H1 (cell line): ENCODE results near the gene PLXNB3. TPM values are rescaled to one million over a fixed set of nuclear protein-coding genes. Genes with fewer than 3 reads are reported as not detected.

Experiments
- polyA plus RNA-seq, 7 experiments: library from polyadenylated mRNA; depleted of rRNA in 3 of 7; stranded (reverse) in 5 of 7; unstranded in 2 of 7; fragments of >200 nt in 5 of 7; fragments of 200-250 nt in 2 of 7; gene quantifications; 1 replicate in 5 of 7; 2 replicates in 1 of 7; 4 replicates in 1 of 7; pipeline versions ENCODE4 v1.2.1 to v1.2.3, GENCODE V29; 2011 to 2013; ENCODE audit warnings: missing spikeins in 2 of 7, mixed read lengths in 2 of 7
- total RNA-seq: library from RNA; stranded (reverse); fragmentation: NEBNext Ultra II Directional; extraction: Animal tissue kit (Norgen Biotek cat#: 25700); gene quantifications from 2 replicates; pipeline ENCODE4 v1.2.1, GENCODE V29; 2021

The PLXNB3 gene
- total and polyA plus RNA-seq, 2 of the 8 experiments (the other 6 are each of a cell fraction or from before 2014, with no cell fraction given): 1.2 to 2.7 TPM

Other genes starting within 250 kb of the PLXNB3 start
- 0.15 and 0.19 TPM in 2 replicates for gene ATP2B3, start 246.6 kb upstream of the PLXNB3 start, total RNA-seq
- 0.14 and 0.24 TPM in 2 replicates for gene ATP2B3, start 246.6 kb upstream of the PLXNB3 start, polyA plus RNA-seq (2011; rRNA removed)
- gene CCNQ, start 165.1 kb upstream of the PLXNB3 start, total RNA-seq: 15.8 and 16.6 TPM in 2 replicates
- 32.1 and 34.9 TPM in 2 replicates for gene CCNQ, start 165.1 kb upstream of the PLXNB3 start, polyA plus RNA-seq (2011; rRNA removed)
- 0.63 and 1.1 TPM in 2 replicates for gene DUSP9, start 117.0 kb upstream of the PLXNB3 start, total RNA-seq
- gene DUSP9, start 117.0 kb upstream of the PLXNB3 start, polyA plus RNA-seq (2011; rRNA removed): 0.80 and 1.2 TPM in 2 replicates
- gene PNCK, start 90.4 kb upstream of the PLXNB3 start, total RNA-seq: 4.3 and 6.2 TPM in 2 replicates
- 6.3 and 13.9 TPM in 2 replicates for gene PNCK, start 90.4 kb upstream of the PLXNB3 start, polyA plus RNA-seq (2011; rRNA removed)
- 94.7 and 98.5 TPM in 2 replicates for gene SLC6A8, start 76.3 kb upstream of the PLXNB3 start, total RNA-seq
- gene SLC6A8, start 76.3 kb upstream of the PLXNB3 start, polyA plus RNA-seq (2011; rRNA removed): 87.7 and 132 TPM in 2 replicates
- gene BCAP31, start 39.9 kb upstream of the PLXNB3 start, total RNA-seq: 157 and 159 TPM in 2 replicates
- 136 and 139 TPM in 2 replicates for gene BCAP31, start 39.9 kb upstream of the PLXNB3 start, polyA plus RNA-seq (2011; rRNA removed)
- 4.6 and 6.6 TPM in 2 replicates for gene ABCD1, start 39.4 kb upstream of the PLXNB3 start, total RNA-seq
- gene ABCD1, start 39.4 kb upstream of the PLXNB3 start, polyA plus RNA-seq (2011; rRNA removed): 3.1 and 6.7 TPM in 2 replicates
- not detected in 2 replicates for gene SRPK3, start 16.8 kb downstream of the PLXNB3 start, total RNA-seq
- not detected in 2 replicates for gene SRPK3, start 16.8 kb downstream of the PLXNB3 start, polyA plus RNA-seq (2011; rRNA removed)
- 36.1 and 39.4 TPM in 2 replicates for gene IDH3G, start 30.1 kb downstream of the PLXNB3 start, total RNA-seq
- 66.7 and 96.2 TPM in 2 replicates for gene IDH3G, start 30.1 kb downstream of the PLXNB3 start, polyA plus RNA-seq (2011; rRNA removed)
- gene SSR4, start 30.4 kb downstream of the PLXNB3 start, total RNA-seq: 161 and 168 TPM in 2 replicates
- gene SSR4, start 30.4 kb downstream of the PLXNB3 start, polyA plus RNA-seq (2011; rRNA removed): 642 and 734 TPM in 2 replicates
- 169 and 174 TPM in 2 replicates for gene PDZD4, start 66.3 kb downstream of the PLXNB3 start, total RNA-seq
- 45.8 and 77.2 TPM in 2 replicates for gene PDZD4, start 66.3 kb downstream of the PLXNB3 start, polyA plus RNA-seq (2011; rRNA removed)
- gene L1CAM, start 121.9 kb downstream of the PLXNB3 start, total RNA-seq: 38.7 and 43.0 TPM in 2 replicates
- 11.0 and 16.4 TPM in 2 replicates for gene L1CAM, start 121.9 kb downstream of the PLXNB3 start, polyA plus RNA-seq (2011; rRNA removed)
- gene AVPR2, start 140.4 kb downstream of the PLXNB3 start, total RNA-seq: not detected in 2 replicates
- 0.08 and 0.09 TPM in 2 replicates for gene AVPR2, start 140.4 kb downstream of the PLXNB3 start, polyA plus RNA-seq (2011; rRNA removed)
- 25.9 and 26.0 TPM in 2 replicates for gene ARHGAP4, start 162.0 kb downstream of the PLXNB3 start, total RNA-seq
- gene ARHGAP4, start 162.0 kb downstream of the PLXNB3 start, polyA plus RNA-seq (2011; rRNA removed): 23.9 and 42.4 TPM in 2 replicates
- gene NAA10, start 170.8 kb downstream of the PLXNB3 start, total RNA-seq: 98.1 and 98.8 TPM in 2 replicates
- gene NAA10, start 170.8 kb downstream of the PLXNB3 start, polyA plus RNA-seq (2011; rRNA removed): 80.4 and 119 TPM in 2 replicates
- 11.9 and 12.4 TPM in 2 replicates for gene RENBP, start 180.4 kb downstream of the PLXNB3 start, total RNA-seq
- 21.8 and 26.5 TPM in 2 replicates for gene RENBP, start 180.4 kb downstream of the PLXNB3 start, polyA plus RNA-seq (2011; rRNA removed)
- 117 and 120 TPM in 2 replicates for gene HCFC1, start 207.6 kb downstream of the PLXNB3 start, total RNA-seq
- 24.9 and 44.8 TPM in 2 replicates for gene HCFC1, start 207.6 kb downstream of the PLXNB3 start, polyA plus RNA-seq (2011; rRNA removed)
- gene TMEM187, start 208.5 kb downstream of the PLXNB3 start, total RNA-seq: 2.7 and 5.0 TPM in 2 replicates
- gene TMEM187, start 208.5 kb downstream of the PLXNB3 start, polyA plus RNA-seq (2011; rRNA removed): 14.5 and 16.2 TPM in 2 replicates